Measurements from ENCODE around the gene ARPC2. TPM values are rescaled to one million over a fixed set of nuclear protein-coding genes. Genes with fewer than 3 reads are reported as not detected.
A peak's percentile ranks its signal among the peaks of the same experiment; 100 is the strongest.
"Not testable (repeated sequence)": the region's sequence is repeated elsewhere in the genome, so short reads cannot be mapped to it uniquely, and the experiment has no call there.

Gene ARPC2
- total RNA-seq (ENCODE audit: insufficient read depth, low replicate concordance), result 158 TPM

- DNase-seq (ENCODE audit: low spot score), result peak; percentile 97
Observed at GRCh38 chr2:218216674-218217359, at the start of gene ARPC2. ARPC2 (plus strand) TSS chr2:218217189; CDS start chr2:218217471, 282 bp downstream.

- no peak for DNase-seq (ENCODE audit: low spot score)
Observed at GRCh38 chr2:218168016-218168415, 49.0 kb upstream of the ARPC2 start.

- DNase-seq (ENCODE audit: low spot score), result peak; percentile 49
Observed at GRCh38 chr2:218168635-218169462, 48.1 kb upstream of the ARPC2 start.

DNA sequence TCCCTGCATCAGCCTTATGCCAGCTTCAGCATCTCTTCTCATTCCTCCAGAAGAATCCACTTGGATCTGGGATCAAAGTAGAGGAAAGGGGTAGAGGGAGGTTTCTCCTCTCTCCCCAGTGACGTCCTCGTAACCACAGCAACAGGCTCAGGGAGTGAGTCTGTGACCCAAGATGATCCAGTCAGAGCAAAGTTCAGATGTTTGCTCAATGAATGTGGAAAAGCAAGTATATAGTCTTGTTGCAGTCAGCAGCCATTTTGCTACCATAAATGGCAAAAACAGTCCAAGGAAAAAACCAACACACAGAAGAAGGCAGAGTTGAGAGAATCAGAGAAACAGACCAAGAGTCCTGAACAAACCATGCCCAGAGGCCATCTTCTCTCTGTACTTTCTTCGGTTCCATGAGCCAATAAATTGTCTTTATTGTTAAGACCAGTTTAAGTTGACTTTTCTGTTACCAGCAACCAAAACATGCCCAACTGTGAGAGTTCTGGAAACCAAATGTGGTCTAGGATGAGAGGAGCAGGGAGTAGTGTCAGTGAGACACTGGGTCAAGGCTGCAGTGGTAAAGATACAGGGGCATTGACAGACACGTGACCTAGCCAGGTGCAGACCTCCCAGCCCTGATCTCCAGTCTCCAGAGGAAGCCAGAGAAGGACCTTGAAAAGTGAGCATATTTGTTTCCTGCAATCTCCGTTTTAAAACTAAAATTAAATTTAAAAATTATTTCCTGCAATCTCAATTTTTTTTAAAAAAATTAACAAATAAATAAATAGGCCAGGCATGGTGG lies 47.0 kb upstream of the ARPC2 start:
- no peak for DNase-seq (ENCODE audit: low spot score)

GRCh38 chr2:218171744-218172143 lies 45.2 kb upstream of the ARPC2 start:
- not testable (repeated sequence) for DNase-seq (ENCODE audit: low spot score)

DNA sequence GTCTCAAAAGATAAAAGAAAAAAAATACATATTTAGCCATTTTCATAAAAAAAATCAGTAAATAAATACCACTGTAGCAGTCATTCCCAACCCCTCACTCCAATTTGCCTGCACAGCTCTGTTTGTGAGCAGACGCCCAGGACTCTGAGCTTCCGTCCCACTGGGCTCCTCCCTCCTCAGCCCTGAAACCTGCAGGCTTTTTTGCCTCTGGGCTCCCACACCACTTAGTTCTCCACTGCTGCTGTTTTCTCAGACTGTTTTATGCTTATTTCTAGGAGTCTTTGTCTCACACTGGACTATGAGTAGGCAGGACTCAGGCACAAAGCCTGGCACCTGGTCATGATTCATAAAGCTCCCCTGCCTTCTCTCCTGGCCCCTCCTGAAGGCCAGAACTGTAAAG lies 44.1 kb upstream of the ARPC2 start:
- DNase-seq (ENCODE audit: low spot score), result no peak

GRCh38 chr2:218179782-218180181 lies 37.2 kb upstream of the ARPC2 start:
- DNase-seq (ENCODE audit: low spot score), result no peak

- peak; percentile 89 for DNase-seq (ENCODE audit: low spot score)
Observed at GRCh38 chr2:218180467-218181114, 36.4 kb upstream of the ARPC2 start.

DNA sequence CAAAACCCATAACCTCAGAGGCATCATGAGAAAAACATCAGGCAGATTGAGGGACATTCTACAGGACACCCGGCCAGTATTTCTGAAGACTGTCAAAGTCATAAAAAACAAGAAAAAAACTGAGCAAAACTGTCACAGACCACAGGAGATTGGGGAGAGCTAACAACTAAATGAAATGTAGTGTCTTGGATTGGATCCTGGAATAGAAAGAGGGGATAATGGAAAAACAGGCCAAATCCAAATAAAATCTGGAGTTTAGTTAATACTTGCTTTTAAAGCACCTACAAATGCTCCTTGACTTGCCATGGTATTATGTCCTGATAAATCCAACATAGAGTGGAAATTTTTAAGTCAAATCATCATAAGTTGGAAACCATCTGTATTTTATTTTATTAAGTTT lies 32.7 kb upstream of the ARPC2 start:
- no peak for DNase-seq (ENCODE audit: low spot score)

DNA sequence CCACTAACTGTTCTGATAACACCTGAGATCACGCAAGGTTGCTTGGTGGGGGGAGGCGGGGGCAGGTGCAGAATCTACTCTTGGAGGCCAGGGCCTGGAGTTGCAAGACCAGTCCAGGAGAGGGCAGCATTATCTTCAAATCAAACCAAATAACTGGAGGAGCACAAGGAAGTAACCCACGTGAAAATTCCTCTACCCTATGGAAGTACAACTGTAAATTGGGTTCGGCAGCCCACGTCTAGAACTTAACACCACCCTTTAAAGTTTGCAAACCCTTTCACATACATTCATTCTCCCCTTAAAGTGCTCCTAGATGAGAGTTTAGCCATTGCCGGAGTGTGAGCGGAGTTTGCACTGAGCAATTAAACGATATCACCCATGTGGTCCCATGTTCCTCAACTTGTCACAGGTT lies 30.6 kb upstream of the ARPC2 start:
- peak; percentile 75 for DNase-seq (ENCODE audit: low spot score)

- DNase-seq (ENCODE audit: low spot score), result no peak
Observed at GRCh38 chr2:218186876-218187275, 30.1 kb upstream of the ARPC2 start.

DNA sequence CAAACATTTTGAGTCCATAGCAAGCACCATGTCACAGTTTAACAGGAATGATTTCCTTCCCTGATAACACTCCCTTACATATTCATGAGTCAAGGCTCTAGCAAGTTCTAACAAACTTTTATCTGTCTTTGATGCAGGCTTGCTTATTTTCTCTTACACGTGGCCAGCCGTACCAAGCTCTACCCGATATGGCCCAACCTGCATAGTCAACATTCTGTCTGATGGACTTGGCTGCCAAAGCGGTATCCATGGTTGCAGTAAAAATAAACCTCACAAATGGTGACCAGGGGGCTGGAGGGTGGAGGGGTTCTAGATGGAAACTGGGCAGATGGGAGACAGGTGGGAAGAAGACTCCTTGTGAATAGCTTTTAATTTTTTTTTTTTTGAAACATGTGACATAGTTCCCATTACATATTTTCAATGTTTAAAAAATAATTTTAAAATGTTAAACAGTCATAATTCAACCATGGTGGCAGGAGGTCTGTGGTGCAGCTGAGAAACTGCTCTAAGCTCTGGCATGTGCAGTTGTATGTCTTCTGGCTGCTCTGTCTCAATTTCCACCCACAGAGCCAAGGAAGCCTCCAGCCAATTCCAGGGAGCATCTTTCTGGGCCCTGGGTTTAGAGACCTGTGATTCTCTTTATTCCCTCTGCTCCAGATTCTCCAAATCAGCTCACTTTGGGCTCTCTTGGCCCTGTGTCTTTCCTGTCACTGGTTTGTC lies 29.5 kb upstream of the ARPC2 start:
- peak; percentile 32 for DNase-seq (ENCODE audit: low spot score)

DNA sequence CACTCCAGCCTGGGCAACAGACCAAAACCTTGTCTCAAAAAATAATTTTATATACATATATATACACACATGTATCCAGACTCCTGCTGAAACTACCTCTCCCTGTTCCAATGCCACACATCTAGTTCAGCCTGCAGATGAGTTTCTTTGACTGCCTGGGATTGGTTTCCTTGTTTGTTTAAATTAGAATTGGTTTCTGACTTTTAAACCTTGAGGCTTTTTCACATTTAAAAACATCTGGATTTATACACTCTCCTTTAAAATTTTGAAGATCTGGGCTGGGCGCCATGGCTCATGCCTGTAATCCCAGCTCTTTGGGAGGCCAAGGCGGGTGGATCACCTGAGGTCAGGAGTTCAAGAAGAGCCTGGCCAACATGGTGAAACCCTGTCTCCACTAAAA lies 28.5 kb upstream of the ARPC2 start:
- DNase-seq (ENCODE audit: low spot score), result no peak

- DNase-seq (ENCODE audit: low spot score), result no peak
Observed at GRCh38 chr2:218192902-218193430, 24.0 kb upstream of the ARPC2 start.

- no peak for DNase-seq (ENCODE audit: low spot score)
Observed at GRCh38 chr2:218193701-218194100, 23.3 kb upstream of the ARPC2 start.

GRCh38 chr2:218194880-218195279 lies 22.1 kb upstream of the ARPC2 start:
- no peak for DNase-seq (ENCODE audit: low spot score)

DNA sequence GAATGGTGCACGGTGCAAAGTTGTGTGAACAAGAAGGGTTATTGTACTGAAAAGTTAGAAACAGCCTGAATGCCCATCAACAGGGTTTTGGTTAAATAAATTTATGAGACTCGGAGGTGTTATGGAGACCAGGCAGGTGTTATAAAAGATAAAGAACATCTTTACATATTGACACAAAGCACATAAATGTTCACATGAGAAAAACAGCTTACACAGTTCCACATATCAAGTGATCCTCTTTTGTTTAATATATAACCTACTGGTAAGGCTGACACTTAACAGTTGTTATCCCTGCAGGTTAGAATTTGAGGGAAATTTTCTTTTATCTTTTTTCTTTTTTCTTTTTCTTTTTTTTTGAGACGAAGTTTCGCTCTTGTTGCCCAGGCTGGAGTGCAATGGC lies 20.0 kb upstream of the ARPC2 start:
- no peak for DNase-seq (ENCODE audit: low spot score)

DNA sequence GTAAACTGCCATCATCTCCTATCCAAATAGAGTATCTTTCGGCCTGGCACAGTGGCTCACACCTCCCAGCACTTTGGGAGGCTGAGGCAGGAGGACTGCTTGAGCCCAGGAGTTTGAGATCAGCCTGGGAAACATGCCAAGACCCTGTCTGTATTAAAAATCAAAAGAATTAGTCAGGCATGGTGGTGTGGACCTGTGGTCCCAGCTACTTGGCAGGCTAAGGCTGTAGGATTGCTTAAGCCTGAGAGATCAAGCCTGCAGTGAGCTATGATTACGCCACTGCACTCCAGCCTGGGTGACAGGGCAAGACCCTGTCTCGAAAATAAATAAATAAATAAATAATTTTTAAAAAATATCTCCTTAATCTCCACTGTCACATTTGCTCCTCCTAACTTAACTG lies 14.7 kb upstream of the ARPC2 start:
- no peak for DNase-seq (ENCODE audit: low spot score)

DNA sequence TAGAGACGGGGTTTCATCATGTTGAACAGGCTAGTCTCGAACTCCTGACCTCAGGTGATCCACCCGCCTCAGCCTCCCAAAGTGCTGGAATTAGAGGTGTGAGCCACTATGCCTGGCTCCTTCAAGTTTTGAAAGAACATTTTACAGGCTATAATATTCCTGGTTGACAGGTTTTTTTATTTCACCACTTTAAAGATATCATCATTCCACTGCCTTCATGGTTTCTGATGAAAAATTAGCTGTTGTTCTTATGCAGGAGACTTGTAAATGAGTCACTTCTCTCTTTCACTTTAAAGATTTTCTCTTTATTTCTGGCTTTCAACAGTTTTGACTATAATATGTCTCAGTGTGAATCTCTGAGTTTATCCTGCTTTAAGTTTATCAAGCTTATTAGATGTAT lies 7.9 kb upstream of the ARPC2 start:
- no peak for DNase-seq (ENCODE audit: low spot score)

DNA sequence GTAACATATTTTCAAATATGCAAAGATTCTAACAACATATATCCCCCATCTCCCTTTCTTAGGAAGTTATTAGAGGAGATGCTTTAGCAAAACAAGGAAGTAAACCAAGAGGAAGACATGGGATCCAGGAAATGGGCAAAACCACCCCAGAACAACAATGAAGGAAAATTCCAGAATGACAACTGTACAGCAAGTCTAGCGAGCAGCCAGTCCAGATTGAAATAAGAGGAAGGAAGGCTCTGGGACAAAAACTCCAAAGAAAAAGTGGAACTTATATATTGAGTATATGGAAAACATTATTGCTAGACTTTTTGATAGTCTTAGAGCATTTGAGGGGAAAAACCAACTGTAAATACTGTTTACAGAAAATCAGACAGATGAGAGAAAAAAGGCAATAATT lies 2.9 kb upstream of the ARPC2 start:
- DNase-seq (ENCODE audit: low spot score), result no peak

DNA sequence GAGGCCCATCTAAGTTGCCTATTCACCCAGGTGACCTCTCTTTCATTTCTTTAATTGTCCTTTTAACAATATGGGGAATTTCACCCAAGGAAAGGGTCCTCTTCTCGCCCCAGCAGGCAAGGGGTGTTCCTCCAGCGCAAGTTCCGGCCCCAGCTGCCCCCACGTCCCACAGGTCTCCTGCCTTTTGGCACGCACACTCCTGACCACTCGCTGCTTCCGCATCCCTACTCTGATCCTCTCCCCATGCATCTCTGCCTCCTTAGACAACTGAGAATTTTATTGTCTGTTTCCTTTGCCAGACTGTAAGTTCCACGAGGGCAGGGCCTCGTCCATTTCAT lies 684 bp upstream of the ARPC2 start:
- DNase-seq (ENCODE audit: low spot score), result no peak
